GM12874 (cell line): ENCODE results near the gene CPT2.

ENCODE experiments used
- CTCF ChIP-seq: IDR thresholded peaks from 2 replicates; pipeline ENCODE4 v1.5.1; 2011; ENCODE audit warnings: low read depth, mild to moderate bottlenecking, control low read depth, low read length, moderate library complexity; ENCODE audit not compliant: insufficient read depth

CPT2 gene

GRCh38 chr1:53166912-53167311, 29.7 kb upstream of the CPT2 start:
- no peak for TF ChIP-seq CTCF

GRCh38 chr1:53172426-53173128, 24.0 kb upstream of the CPT2 start:
- TF ChIP-seq CTCF, result no peak

- TF ChIP-seq CTCF, result no peak
Observed at GRCh38 chr1:53174971-53175913, 21.4 kb upstream of the CPT2 start.

GRCh38 chr1:53176452-53177208, 20.0 kb upstream of the CPT2 start:
- TF ChIP-seq CTCF, result no peak

- TF ChIP-seq CTCF, result no peak
Observed at GRCh38 chr1:53180226-53180625, 16.4 kb upstream of the CPT2 start.

- TF ChIP-seq CTCF, result no peak
Observed at GRCh38 chr1:53180951-53181350, 15.7 kb upstream of the CPT2 start.

GRCh38 chr1:53182111-53182593, 14.5 kb upstream of the CPT2 start:
- peak; percentile 75 for TF ChIP-seq CTCF
